Ishikawa (cell line): Measurements from ENCODE around the gene ACE.

ENCODE experiments used
- CEBPB ChIP-seq: IDR thresholded peaks from 2 replicates; pipeline ENCODE4 v1.6.1; 2012
- CREB1 ChIP-seq: IDR thresholded peaks from 2 replicates; pipeline ENCODE4 v1.6.1; 2012; ENCODE audit warnings: low read depth
- EP300 ChIP-seq: IDR thresholded peaks from 2 replicates; pipeline ENCODE4 v1.6.1; 2012; ENCODE audit warnings: borderline replicate concordance
- FOXM1 ChIP-seq: IDR thresholded peaks from 2 replicates; pipeline ENCODE4 v1.6.1; 2012; ENCODE audit warnings: low read depth, borderline replicate concordance
- MAX ChIP-seq: IDR thresholded peaks from 2 replicates; pipeline ENCODE4 v1.6.1; 2012
- NFIC ChIP-seq: IDR thresholded peaks from 2 replicates; pipeline ENCODE4 v1.6.1; 2012
- RAD21 ChIP-seq: IDR thresholded peaks from 2 replicates; pipeline ENCODE4 v1.6.1; 2012; ENCODE audit warnings: low read depth
- REST ChIP-seq: IDR thresholded peaks from 2 replicates; pipeline ENCODE4 v1.6.1; 2012; ENCODE audit warnings: low read depth, mild to moderate bottlenecking
- TAF1 ChIP-seq: IDR thresholded peaks from 2 replicates; pipeline ENCODE4 v1.6.1; 2012; ENCODE audit warnings: low read depth, mild to moderate bottlenecking
- TCF12 ChIP-seq: IDR thresholded peaks from 2 replicates; pipeline ENCODE4 v1.6.1; 2012; ENCODE audit warnings: low read depth
- TEAD4 ChIP-seq: IDR thresholded peaks from 2 replicates; pipeline ENCODE4 v1.6.1; 2012
- USF1 ChIP-seq: IDR thresholded peaks from 2 replicates; pipeline ENCODE4 v1.6.1; 2012
- YY1 ChIP-seq: IDR thresholded peaks from 2 replicates; pipeline ENCODE4 v1.6.1; 2012; ENCODE audit warnings: low read depth
- ZBTB7A ChIP-seq: IDR thresholded peaks from 2 replicates; pipeline ENCODE4 v1.6.1; 2012; ENCODE audit warnings: low read depth

GRCh38 chr17:63431618-63431938 lies 45.3 kb upstream of the ACE start:
- TF ChIP-seq MAX (no peak), USF1 (no peak), TAF1 (no peak), ZBTB7A (no peak), EP300 (no peak), NFIC (no peak), YY1 (no peak), FOXM1 (no peak), RAD21 (no peak), TEAD4 (no peak), CREB1 (no peak), REST (no peak), CEBPB (no peak), TCF12 (no peak)
